ENCODE data around the gene GRAP2.

Gene GRAP2

DNA sequence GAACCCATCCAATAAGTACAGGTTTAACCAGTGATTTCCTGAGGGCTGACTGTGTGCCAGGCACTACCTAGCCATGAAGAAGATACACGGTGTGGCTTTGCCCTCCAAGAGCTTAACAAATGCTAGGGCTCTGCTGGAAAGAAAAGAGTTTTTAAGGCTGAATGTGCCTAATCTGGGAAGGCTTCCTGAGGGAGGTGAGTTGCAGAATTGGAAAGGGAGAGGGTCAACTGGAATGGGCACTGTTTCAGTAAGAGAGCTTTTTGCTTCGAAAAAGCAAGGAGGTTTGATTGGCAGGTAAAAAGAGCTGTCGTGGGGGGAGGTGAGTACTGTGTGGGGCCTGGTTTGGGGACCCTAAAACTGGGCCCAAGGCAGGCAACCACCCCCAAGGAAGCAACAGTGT, 96.5 kb downstream of the GRAP2 start:
- DNase-seq, result no peak

DNA sequence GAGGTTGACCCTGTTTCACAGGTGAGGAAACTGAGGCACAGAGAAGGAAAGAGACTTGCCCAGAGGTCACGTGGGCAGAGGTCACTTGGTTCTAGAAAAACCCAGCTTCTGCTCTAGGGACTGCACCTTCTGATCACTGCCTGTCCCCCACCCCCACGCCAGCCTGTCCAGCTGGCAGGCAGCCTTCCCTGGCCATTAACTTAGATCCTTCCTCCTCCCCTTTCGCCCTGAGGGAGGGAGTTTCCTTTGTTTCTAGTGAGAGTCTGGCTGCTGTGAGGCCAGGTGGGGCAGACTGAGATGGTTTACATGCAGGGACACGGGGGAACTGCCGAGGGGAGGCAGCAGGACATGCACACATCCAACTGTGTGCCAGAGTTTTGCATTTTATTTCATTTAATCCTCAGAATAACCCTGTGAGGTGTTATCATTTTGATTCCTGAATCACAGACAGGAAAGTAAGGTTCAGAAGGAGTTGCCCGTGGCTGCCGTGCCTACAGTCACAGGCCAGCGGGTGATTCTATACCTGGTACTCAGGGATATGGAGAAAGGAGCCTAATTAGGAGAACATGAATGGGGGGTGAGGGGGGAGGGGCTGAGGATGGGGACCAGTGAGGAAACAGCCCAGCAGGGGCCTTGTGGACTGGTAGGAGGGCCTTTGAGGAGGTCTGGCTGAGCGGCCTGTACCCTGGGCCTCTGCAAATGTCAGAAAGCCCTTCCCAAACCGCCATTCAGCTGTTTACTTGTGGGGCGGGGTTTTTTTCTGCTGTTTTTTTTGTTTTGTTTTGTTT, 97.2 kb downstream of the GRAP2 start:
- peak; percentile 36 for DNase-seq

DNA sequence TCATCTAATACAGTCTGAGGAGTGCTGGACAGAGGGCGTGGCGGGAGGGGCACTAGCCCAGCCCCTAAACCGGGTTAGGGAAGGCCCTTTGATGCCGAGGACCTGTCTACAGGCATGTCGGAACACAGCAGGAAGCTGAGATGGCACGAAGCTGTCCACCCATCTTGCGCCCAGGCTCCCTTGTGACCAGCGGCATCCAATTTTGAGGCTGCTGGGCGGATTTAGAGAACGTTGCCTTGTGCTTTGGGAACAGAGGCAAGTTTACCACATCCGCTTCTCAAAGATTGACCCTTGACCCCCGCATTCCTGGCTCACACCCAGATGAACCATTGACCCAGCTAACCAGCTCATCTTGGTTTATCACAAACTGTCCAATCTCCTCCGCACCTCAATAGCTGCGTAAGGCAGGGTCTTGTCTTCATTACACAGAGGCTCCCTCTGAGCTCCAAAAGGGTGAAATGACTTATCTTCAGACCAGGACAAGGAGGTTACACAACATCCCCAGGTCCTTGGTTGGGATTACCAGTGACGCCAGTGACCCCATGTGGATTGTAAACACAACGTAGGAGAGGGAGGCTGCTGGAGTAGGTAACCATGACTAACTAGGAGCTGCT, 98.4 kb downstream of the GRAP2 start:
- no peak for DNase-seq

GRCh38 chr22:40000171-40000570, 99.3 kb downstream of the GRAP2 start:
- no peak for DNase-seq

DNA sequence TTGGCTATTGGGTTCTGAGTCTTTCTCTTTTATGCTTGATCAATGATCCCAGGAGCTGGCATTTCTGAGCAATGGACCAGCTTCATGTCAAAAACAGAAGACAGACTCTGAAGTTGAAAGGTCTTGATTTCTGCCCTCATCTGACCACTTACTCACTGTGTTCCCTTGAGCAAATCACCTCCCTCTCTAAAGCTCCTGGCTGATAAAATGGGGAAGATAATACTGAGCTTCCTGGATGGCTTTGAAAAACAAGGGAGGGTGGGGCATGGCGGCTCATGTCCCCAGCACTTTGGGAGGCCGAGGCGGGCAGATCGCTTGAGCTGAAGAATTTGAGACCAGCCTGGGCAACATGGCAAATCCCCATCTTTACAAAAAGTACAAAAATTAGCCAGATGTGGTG, 100.2 kb downstream of the GRAP2 start:
- DNase-seq, result no peak

DNA sequence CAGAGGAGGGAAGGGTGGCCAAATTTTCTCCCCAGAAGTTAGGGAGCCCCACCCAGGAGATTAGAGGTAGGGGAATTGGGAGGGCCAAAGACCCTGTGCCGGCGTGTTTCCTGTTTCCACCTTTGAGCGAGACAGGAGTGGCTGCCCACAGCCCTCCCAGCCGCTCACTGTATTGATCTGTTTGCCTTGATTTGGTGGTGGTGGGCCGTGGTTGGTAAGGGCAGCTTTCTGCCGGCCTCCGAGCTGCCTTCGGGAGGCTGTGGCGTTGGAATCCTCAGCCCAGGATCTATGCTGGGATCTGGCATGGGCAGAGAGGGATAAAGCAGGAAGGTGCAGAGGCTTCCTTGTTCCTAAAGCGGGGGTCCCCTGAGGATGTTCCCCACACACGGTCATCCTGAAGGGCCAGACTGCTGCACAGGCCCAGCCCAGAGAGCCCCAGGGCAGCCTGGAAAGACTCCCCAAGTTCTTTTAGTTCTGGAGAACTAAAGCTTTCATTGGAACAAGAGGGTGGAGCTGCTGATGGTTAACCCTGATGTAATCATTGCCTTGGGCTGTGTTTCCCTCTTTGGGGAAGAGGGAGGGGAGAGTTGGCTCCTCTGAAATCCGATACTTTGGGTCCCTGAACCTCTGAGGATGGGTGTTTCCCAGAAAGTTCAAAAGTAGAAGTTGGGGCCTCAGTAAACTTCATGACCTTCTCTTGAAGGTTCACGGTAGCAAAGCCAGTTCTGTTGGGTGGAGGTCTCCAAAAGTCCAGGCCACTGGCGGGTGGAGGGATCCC, 101.1 kb downstream of the GRAP2 start:
- no peak for DNase-seq

DNA sequence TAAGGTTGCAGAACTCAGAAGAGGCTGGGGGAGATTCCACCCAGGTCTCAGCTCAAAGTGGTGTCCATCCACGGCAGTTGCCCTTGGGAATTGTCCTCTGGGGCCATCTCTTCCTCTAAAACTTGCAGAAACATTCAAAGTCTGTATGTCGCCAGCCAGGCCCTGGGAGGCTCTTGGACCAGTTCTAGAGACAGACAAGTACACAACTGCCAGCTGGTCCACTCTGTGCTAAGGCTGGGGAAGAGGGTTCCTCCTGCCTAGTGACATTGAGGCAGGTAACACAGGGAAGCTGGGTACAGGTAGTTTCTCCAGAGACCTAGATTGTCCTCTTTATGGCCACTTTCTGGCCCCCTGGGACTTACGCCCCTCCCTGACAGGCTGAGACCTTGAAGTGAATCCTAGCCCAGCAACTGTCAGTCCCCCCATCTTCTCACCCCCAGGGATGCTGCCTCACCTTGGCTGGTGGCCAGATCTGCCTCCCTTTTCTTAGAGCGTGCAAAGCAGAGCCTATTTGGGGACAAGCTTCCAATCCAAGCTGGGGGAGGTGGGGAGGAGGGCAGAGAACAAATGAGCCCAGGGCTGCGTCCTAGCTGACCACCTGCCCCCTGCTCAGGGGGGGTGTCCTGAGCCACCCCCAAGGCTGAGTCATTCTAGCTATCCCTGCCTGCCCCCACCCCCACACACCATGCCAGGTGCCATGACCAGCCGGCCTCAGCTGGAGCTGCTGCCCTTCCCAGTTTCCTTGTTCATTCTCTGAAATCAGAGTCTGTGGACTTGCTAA, 102.2 kb downstream of the GRAP2 start:
- DNase-seq, result no peak

DNA sequence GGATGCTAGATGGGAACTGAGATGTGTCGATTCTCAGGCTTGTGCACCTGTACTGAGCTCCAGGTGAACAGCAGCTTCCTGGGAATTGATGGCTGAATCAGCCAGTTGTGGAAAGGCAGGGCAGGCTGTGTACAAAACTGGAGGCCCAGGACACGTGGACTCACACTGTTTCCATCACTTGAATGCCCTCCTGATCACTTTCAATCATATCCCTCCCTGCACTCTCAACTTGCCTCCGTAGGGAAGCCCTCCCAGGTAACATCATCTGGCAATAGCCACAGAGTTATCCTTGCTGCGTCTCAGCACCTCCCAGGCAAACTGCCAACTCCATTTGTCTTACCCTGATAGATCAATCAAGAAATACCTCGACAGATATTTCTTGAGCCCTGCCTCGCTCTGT, 104.0 kb downstream of the GRAP2 start:
- DNase-seq, result no peak

DNA sequence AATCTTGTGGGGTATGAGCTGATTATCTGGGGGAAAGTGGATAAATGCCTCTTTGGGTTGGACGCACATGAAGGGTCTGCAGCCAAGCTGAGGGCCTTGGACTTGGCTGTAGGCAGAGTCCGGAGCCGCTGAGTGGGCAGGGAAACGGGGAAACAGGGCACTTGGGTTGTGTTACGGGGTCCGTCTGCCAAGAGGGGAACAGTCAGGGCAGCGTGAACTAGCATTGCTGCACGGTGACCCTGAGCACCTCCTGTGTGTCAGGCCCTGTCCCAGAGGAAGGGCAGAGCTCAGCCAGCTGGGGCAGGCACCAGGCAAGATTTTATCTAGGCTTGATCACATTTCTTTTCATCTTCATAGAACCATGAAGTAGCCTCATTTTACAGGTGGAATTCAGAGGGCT, 105.8 kb downstream of the GRAP2 start:
- no peak for DNase-seq

GRCh38 chr22:40007853-40008710, 107.2 kb downstream of the GRAP2 start:
- DNase-seq, result no peak

DNA sequence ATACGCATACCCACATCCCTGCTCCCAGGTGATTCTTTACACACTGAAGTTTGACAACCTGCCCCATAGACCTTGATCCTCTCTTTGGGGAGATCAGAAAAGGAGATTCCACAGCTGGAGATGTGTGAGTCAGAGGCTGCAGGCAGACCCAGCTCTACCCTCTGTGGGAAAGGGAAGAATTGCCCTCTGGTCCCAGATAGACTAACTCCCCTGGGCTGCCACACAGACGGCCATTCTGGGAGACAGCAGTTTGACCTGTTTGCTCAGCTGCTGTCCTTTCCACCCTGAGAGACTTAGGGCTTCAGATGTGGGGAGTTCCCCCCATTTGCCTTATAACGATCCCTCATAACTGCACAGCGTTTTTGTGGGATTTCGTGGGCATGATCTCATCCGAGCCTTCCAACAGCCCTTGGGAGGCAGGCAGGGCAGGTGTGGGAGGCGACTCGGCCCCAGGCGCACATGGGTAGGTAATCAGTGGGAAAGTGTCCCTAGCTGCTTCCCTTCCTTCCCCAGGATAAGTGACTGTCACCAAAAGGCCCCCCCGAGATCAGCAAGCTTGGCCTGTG, 107.9 kb downstream of the GRAP2 start:
- DNase-seq, result no peak

- DNase-seq, result no peak
These were observed 108.4 kb downstream of the GRAP2 start for GRCh38 chr22:40009292-40009774.

GRCh38 chr22:40009951-40010671, 109.2 kb downstream of the GRAP2 start:
- DNase-seq, result peak; percentile 20

GRCh38 chr22:40010746-40011145, 109.9 kb downstream of the GRAP2 start:
- no peak for DNase-seq

DNA sequence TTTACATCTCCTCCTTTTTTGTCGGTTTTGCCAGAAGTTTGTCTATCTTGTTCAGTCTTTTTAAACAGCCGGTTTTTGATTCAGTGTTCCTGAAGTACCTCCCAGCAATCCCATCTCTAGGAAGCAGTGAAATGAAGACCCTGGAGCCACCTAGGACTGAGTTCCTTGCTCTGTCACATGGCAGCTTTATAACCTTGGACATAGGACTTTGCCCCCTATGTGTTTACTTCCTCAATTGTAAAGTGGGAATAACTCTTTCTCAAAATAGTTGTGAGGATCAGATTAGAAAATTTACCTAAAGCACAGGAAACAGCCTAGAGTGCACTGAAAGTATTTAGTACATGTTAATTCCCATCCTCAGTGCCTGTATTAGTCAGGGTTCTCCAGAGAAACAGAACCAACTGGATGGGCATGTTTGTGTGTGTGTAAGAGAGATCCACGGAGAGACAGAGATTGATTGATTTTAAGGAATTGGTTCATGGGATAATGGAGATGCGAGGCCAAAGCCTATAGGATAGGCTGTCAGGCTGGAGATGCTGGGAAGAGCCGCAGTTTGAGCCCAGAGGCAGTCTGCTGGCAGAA, 113.9 kb downstream of the GRAP2 start:
- no peak for DNase-seq

- DNase-seq, result no peak
These were observed 114.6 kb downstream of the GRAP2 start for GRCh38 chr22:40015358-40015976.

- no peak for DNase-seq
These were observed 117.2 kb downstream of the GRAP2 start for GRCh38 chr22:40018051-40018450.

GRCh38 chr22:40019100-40019499, 118.2 kb downstream of the GRAP2 start:
- DNase-seq, result no peak

- DNase-seq, result no peak
These were observed 120.1 kb downstream of the GRAP2 start for GRCh38 chr22:40020956-40021355.

GRCh38 chr22:40021401-40022000, 120.6 kb downstream of the GRAP2 start:
- DNase-seq, result no peak

All from NCI-H2227 treated with DMSO at 0.1 percent for 48 hours (cell line).